MM.1S (cell line): Measurements from ENCODE around the gene SLC26A4.

Experiments used
- DNase-seq: peaks from one replicate; pipeline ENCODE4 v3.0.0-alpha.2; 2015
- H2AFZ ChIP-seq: fragments of 300-600 bp; sonication (generic); 2 replicates; pipeline ENCODE4 v1.6.0; 2016; ENCODE audit warnings: antibody characterized with exemption, low read length
- H3F3A ChIP-seq: fragments of 300-600 bp; sonication (generic); 2 replicates; pipeline ENCODE4 v1.6.1; 2016; ENCODE audit warnings: mild to moderate bottlenecking, antibody characterized with exemption, low read length, moderate library complexity, mixed read lengths; ENCODE audit not compliant: insufficient read depth
- H3K27ac ChIP-seq: fragments of 300-600 bp; sonication (generic); 2 replicates; pipeline ENCODE4 v1.5.1; 2016; ENCODE audit warnings: mild to moderate bottlenecking, low read length
- H3K27me3 ChIP-seq: fragments of 300-600 bp; sonication (generic); replicated peaks from 2 replicates; pipeline ENCODE4 v1.6.0; 2016; ENCODE audit warnings: low read length; ENCODE audit not compliant: insufficient read depth
- H3K36me3 ChIP-seq: fragments of 300-600 bp; sonication (generic); replicated peaks from 2 replicates; pipeline ENCODE4 v1.6.1; 2016; ENCODE audit warnings: mild to moderate bottlenecking, low read length, mixed read lengths; ENCODE audit not compliant: insufficient read depth
- H3K4me1 ChIP-seq: fragments of 300-600 bp; sonication (generic); 2 replicates; pipeline ENCODE4 v1.6.1; 2016; ENCODE audit warnings: low read length, mixed read lengths
- H3K4me2 ChIP-seq: fragments of 300-600 bp; sonication (generic); 2 replicates; pipeline ENCODE4 v1.6.0; 2016; ENCODE audit warnings: low read depth, low read length
- H3K4me3 ChIP-seq: fragments of 300-600 bp; sonication (generic); 2 replicates; pipeline ENCODE4 v1.5.1; 2016; ENCODE audit warnings: low read length, mixed read lengths
- H3K79me2 ChIP-seq: fragments of 300-600 bp; sonication (generic); 2 replicates; pipeline ENCODE4 v1.6.1; 2016; ENCODE audit warnings: mixed run types, low read length, mixed read lengths
- H3K9ac ChIP-seq: fragments of 300-600 bp; sonication (generic); 2 replicates; pipeline ENCODE4 v1.6.1; 2016; ENCODE audit warnings: low read length, mixed read lengths
- H3K9me2 ChIP-seq: fragments of 300-600 bp; sonication (generic); replicated peaks from 2 replicates; pipeline ENCODE4 v1.6.1; 2016; ENCODE audit warnings: mild to moderate bottlenecking, low read length, mixed read lengths; ENCODE audit not compliant: insufficient read depth
- H3K9me3 ChIP-seq: fragments of 300-600 bp; sonication (generic); replicated peaks from 2 replicates; pipeline ENCODE4 v1.6.1; 2016; ENCODE audit warnings: mild to moderate bottlenecking, low read length, mixed read lengths; ENCODE audit not compliant: insufficient read depth
- H4K20me1 ChIP-seq: fragments of 300-600 bp; sonication (generic); 2 replicates; pipeline ENCODE4 v1.6.1; 2016; ENCODE audit warnings: mild to moderate bottlenecking, low read length, moderate library complexity, mixed read lengths; ENCODE audit not compliant: insufficient read depth
- CTCF ChIP-seq: fragments of 300-600 bp; sonication (generic); IDR thresholded peaks from 2 replicates; pipeline ENCODE4 v1.5.1; 2016; ENCODE audit warnings: antibody characterized with exemption, low read length, mixed read lengths
- EZH2 ChIP-seq: fragments of 300-600 bp; sonication (generic); optimal IDR thresholded peaks from 2 replicates; pipeline ENCODE3; 2017; ENCODE audit warnings: low read depth, mild to moderate bottlenecking, antibody characterized with exemption, low read length, mixed read lengths
- EZH2phosphoT487 ChIP-seq: fragments of 300-600 bp; sonication (generic); IDR thresholded peaks from 2 replicates; pipeline ENCODE4 v1.6.1; 2018; ENCODE audit warnings: antibody characterized with exemption, low read length

SLC26A4 gene

GRCh38 chr7:107666790-107667189, 6.2 kb downstream of the SLC26A4 start:
- Histone ChIP-seq H3K27ac (no peak overlapping the region), H4K20me1 (no peaks in the 10 kb centered on the region), H3K9me3 (no peaks in the 10 kb centered on the region), H3K4me2 (no peak overlapping the region), H2AFZ (no peak overlapping the region), H3K9ac (no peak overlapping the region), H3K36me3 (no peaks in the 10 kb centered on the region), H3K4me3 (no peak overlapping the region), H3K9me2 (no peaks in the 10 kb centered on the region), H3K4me1 (no peaks in the 10 kb centered on the region), H3K79me2 (no peaks in the 10 kb centered on the region), H3F3A (no peaks in the 10 kb centered on the region), H3K27me3 (no peaks in the 10 kb centered on the region)
- DNase-seq, result no peak
- TF ChIP-seq EZH2phosphoT487, result no peak
- no peak for TF ChIP-seq EZH2
- no peak for TF ChIP-seq CTCF

DNA sequence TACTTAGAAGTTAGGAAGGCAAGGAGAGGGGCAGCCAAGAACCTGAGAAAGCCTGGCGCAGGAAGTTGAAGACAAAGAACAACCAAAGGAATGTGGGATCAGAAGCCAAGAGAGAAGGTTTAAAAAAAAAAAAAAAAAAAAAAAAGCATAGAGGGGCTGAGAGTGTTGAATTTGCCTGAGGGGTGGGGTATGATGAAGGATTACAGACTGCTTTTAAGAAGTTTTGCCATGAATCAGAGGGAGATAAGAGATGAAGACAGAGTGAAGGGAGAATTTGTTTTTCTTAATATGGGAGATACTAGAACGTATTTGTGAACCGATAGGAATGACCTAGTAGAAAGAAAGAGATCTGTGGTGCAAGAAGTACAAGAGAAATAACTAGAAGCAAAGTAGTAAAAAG, 6.7 kb downstream of the SLC26A4 start:
- no peaks in the 10 kb centered on the region for H3F3A ChIP-seq
- TF ChIP-seq EZH2phosphoT487, result no peak
- no peak for TF ChIP-seq EZH2
- TF ChIP-seq CTCF, result no peak
- H3K27me3 ChIP-seq, result no peaks in the 10 kb centered on the region
- H2AFZ ChIP-seq, result no peak overlapping the region
- H3K4me2 ChIP-seq, result no peak overlapping the region
- H3K4me3 ChIP-seq, result no peak overlapping the region
- no peaks in the 10 kb centered on the region for H3K4me1 ChIP-seq
- no peaks in the 10 kb centered on the region for H3K9me3 ChIP-seq
- H3K36me3 ChIP-seq, result no peaks in the 10 kb centered on the region
- H3K27ac ChIP-seq, result no peak overlapping the region
- no peaks in the 10 kb centered on the region for H3K9me2 ChIP-seq
- H4K20me1 ChIP-seq, result no peaks in the 10 kb centered on the region
- H3K79me2 ChIP-seq, result no peaks in the 10 kb centered on the region
- no peak for DNase-seq
- no peak overlapping the region for H3K9ac ChIP-seq

GRCh38 chr7:107668296-107668695, 7.7 kb downstream of the SLC26A4 start:
- no peaks in the 10 kb centered on the region for H3K9me3 ChIP-seq
- H4K20me1 ChIP-seq, result no peaks in the 10 kb centered on the region
- no peak overlapping the region for H2AFZ ChIP-seq
- H3K9ac ChIP-seq, result no peak overlapping the region
- no peaks in the 10 kb centered on the region for H3K9me2 ChIP-seq
- no peaks in the 10 kb centered on the region for H3K79me2 ChIP-seq
- no peak overlapping the region for H3K27ac ChIP-seq
- H3K4me2 ChIP-seq, result no peak overlapping the region
- no peak for DNase-seq
- H3K27me3 ChIP-seq, result no peaks in the 10 kb centered on the region
- no peaks in the 10 kb centered on the region for H3K36me3 ChIP-seq
- no peaks in the 10 kb centered on the region for H3F3A ChIP-seq
- H3K4me1 ChIP-seq, result no peaks in the 10 kb centered on the region
- TF ChIP-seq EZH2phosphoT487, result no peak
- TF ChIP-seq CTCF, result no peak
- no peak overlapping the region for H3K4me3 ChIP-seq

- Histone ChIP-seq H3K79me2 (no peaks in the 10 kb centered on the region), H3K36me3 (no peaks in the 10 kb centered on the region), H3K4me3 (no peak overlapping the region), H3K4me2 (no peak overlapping the region), H2AFZ (no peak overlapping the region), H3F3A (no peaks in the 10 kb centered on the region), H3K27ac (no peak overlapping the region), H4K20me1 (no peaks in the 10 kb centered on the region), H3K9me3 (no peaks in the 10 kb centered on the region), H3K9me2 (no peaks in the 10 kb centered on the region), H3K4me1 (no peaks in the 10 kb centered on the region), H3K9ac (no peak overlapping the region), H3K27me3 (no peaks in the 10 kb centered on the region)
- no peak for DNase-seq
- TF ChIP-seq EZH2, result no peak
- TF ChIP-seq CTCF, result no peak
- TF ChIP-seq EZH2phosphoT487, result no peak
Measured at GRCh38 chr7:107672183-107672582, 11.6 kb downstream of the SLC26A4 start.
